ENCODE measurements around the gene ZWILCH. TPM values are rescaled to one million over a fixed set of nuclear protein-coding genes. Genes with fewer than 3 reads are reported as not detected.

Gene ZWILCH
- total RNA-seq, 6 experiments from 2014 or later = 1.1 to 4.9 (median 2.5) TPM

DNA sequence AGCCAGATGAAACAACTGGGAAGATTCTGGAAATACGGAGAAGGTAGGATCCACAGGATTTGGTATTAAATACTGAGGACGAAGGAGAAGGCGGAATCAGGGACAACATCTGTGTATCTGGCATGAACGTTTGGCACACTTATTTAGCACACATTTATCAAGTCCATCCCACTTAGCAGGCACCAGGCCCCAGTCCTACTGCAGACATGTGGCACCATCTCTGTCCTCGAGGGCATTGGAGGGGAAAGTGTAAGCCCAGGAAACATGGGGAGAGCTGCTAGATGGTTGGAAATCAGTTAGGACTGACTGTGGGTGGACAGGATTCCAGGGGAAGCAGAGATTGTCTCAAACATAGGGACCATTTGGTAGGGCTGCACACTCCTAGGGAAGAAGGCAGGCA is 89.7 kb downstream of the ZWILCH start:
- WGBS (ENCODE audit: insufficient coverage, low coverage, low lambda C conversion rate, missing lambda C conversion rate) = 63% methylated on average over 5 of the region's 5 CpGs
- Histone ChIP-seq H3K36me3 (no peaks in the 10 kb centered on the region), H3K9me3 (no peaks in the 10 kb centered on the region), H3K27me3 (no peaks in the 10 kb centered on the region), H3K27ac (no peak overlapping the region), H3K4me1 (peaks cover 0 to 7% (median 2%) of the 10 kb centered on the region in 4 donors), H3K4me3 (no peak overlapping the region)
- intact Hi-C loops (cut with DNase I) = no loop called here
- ATAC-seq = no peak
- DNase-seq = no peak
- no peak for TF ChIP-seq POLR2A (IDR thresholded peaks at IDR 0.05)
- TF ChIP-seq, protein P1, sequence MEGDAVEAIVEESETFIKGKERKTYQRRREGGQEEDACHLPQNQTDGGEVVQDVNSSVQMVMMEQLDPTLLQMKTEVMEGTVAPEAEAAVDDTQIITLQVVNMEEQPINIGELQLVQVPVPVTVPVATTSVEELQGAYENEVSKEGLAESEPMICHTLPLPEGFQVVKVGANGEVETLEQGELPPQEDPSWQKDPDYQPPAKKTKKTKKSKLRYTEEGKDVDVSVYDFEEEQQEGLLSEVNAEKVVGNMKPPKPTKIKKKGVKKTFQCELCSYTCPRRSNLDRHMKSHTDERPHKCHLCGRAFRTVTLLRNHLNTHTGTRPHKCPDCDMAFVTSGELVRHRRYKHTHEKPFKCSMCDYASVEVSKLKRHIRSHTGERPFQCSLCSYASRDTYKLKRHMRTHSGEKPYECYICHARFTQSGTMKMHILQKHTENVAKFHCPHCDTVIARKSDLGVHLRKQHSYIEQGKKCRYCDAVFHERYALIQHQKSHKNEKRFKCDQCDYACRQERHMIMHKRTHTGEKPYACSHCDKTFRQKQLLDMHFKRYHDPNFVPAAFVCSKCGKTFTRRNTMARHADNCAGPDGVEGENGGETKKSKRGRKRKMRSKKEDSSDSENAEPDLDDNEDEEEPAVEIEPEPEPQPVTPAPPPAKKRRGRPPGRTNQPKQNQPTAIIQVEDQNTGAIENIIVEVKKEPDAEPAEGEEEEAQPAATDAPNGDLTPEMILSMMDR (IDR thresholded peaks at IDR 0.05) = no peak

DNA sequence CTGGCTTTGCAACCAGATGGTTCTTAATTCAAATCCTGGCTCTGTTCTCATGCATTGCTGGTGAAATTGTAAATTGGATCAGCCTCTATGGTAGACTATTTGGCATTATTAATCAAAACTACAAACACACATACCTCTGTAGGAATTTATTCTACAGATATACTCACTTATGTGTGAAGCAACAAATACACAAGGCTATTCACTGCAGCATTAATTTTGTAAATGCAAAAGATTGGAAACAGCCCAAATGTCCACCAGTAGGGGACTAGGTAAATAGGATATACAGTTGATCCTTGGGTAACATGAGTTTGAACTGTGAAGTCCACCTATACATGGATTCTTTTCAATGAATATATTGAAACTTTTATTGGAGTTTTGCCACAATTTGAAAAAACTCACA is 90.2 kb downstream of the ZWILCH start:
- H3K27me3 ChIP-seq = no peaks in the 10 kb centered on the region
- DNase-seq (no peak), ATAC-seq (no peak)
- H3K36me3 ChIP-seq = no peaks in the 10 kb centered on the region
- H3K4me3 ChIP-seq = no peak overlapping the region
- intact Hi-C loops (cut with DNase I) = no loop called here
- H3K9me3 ChIP-seq = no peaks in the 10 kb centered on the region
- TF ChIP-seq POLR2A (IDR thresholded peaks at IDR 0.05) = no peak
- TF ChIP-seq, protein P1 (IDR thresholded peaks at IDR 0.05) = no peak
- no peak overlapping the region for H3K27ac ChIP-seq
- peaks cover 0 to 7% (median 0%) of the 10 kb centered on the region in 4 donors for H3K4me1 ChIP-seq

DNA sequence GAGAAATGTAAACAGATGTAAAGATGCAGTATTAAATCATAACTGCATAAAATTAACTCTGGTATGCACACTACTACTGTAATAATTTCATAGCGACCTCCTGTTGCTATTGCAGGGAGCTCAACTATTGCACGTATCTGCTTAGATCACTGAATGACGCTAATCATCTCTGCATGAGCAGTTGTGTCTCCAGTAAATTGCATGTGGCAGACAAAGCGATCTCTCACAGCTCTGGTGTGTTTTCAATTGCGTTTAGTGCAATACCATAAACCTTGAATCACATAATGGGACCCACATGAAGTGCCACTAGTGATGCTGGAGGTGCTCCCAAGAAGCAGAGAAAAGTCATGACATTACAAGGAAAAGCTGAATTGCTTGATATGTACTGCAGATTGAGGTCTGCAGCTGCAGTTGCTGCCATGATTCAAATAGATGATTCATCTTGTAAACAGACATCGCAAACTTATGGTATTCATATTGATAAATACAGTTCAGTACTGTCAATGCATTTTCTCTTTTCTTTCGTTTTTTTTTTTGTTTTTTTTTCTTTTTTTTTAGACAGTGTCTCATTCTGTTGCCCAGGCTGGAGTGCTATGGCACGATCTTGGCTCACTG is 90.9 kb downstream of the ZWILCH start:
- intact Hi-C loops (cut with DNase I) = no loop called here
- Histone ChIP-seq H3K9me3 (no peaks in the 10 kb centered on the region), H3K4me3 (no peak overlapping the region), H3K36me3 (no peaks in the 10 kb centered on the region), H3K4me1 (peaks cover 0 to under 1% (median 0%) of the 10 kb centered on the region in 4 donors), H3K27ac (no peak overlapping the region), H3K27me3 (no peaks in the 10 kb centered on the region)
- TF ChIP-seq, protein P1 (IDR thresholded peaks at IDR 0.05) = no peak
- no peak for TF ChIP-seq POLR2A (IDR thresholded peaks at IDR 0.05)
- ATAC-seq (no peak), DNase-seq (no peak)
- 80% methylated on average over 7 of the region's 8 CpGs for WGBS (ENCODE audit: insufficient coverage, low coverage, low lambda C conversion rate, missing lambda C conversion rate)

DNA sequence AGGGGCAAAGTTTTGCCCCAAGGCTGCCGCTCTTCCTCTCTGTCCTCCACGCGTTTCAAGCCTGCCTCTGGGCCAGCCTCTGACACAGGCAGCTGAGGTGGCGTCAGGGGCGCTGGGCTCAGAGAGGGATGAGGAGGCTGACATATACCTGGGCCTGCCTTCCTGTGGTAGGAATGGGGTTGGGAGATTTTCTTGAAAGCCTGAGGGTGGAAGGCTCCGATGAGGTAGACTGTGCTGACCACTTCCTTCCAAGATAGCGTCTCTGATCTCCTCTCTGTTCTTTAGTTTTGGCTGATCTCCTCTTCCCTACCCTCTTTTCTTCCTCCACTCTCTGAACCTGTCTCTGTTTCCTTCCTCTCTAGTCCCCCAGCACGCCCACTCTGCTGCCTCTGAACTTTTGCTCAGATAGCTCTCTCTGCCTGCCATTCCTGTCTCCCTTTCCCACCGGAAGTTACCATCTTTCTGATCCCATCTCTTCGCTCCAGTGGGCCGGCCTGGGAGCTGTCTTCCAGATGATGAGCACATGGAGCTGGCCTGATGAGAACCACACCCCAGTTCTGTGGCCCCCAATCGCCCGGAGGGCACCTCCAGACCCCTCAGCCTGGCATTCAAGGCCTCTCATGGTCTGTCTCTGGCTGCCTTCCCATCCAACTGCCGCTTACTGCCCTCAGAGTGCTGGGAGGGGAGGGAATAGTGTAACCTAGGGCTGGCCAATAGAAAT is 93.1 kb downstream of the ZWILCH start:
- Histone ChIP-seq H3K36me3 (no peaks in the 10 kb centered on the region), H3K4me3 (no peak overlapping the region), H3K9me3 (no peaks in the 10 kb centered on the region), H3K27me3 (no peaks in the 10 kb centered on the region), H3K4me1 (no peaks in the 10 kb centered on the region), H3K27ac (no peak overlapping the region)
- TF ChIP-seq, protein P1 (IDR thresholded peaks at IDR 0.05) = no peak
- TF ChIP-seq POLR2A (IDR thresholded peaks at IDR 0.05) = no peak
- WGBS (ENCODE audit: insufficient coverage, low coverage, low lambda C conversion rate, missing lambda C conversion rate) = 75% methylated on average over 7 of the region's 14 CpGs
- DNase-seq = no peak
- intact Hi-C loops (cut with DNase I) = no loop called here
- ATAC-seq = no peak

Small RNA genes lying within 50 kb of the gene (microRNA-seq; reads per million reads assigned to microRNA genes)
- gene MIR4512 = 0 to 0.64 reads per million in 2 donors

Small RNA genes lying within 50 kb of the gene (small RNA-seq; reads per million reads assigned to genes)
- gene MIR4512 (0 to 0.10 reads per million in 2 experiments), gene RF01159 (0 reads per million in 2 experiments), gene SNORD16 (0 reads per million in 2 experiments), gene SNORD18A (0 reads per million in 2 experiments), gene SNORD18B (0 reads per million in 2 experiments), gene SNORD18C (0 reads per million in 2 experiments)

Other genes starting within 250 kb of the ZWILCH start
- 10 to 100 TPM; 16.1 to 32.3 (median 19.6) TPM for gene DIS3L, start 211.8 kb upstream of the ZWILCH start, total RNA-seq
- 1 to 10 TPM; 2.4 to 5.1 (median 2.9) TPM for gene TIPIN, start 148.6 kb upstream of the ZWILCH start, total RNA-seq
- 10 to 100 TPM; 25.7 to 68.8 (median 53.9) TPM for gene MAP2K1, start 118.4 kb upstream of the ZWILCH start, total RNA-seq
- gene SNAPC5, start 7.6 kb upstream of the ZWILCH start, total RNA-seq = 10 to 100 TPM; 11.8 to 23.1 (median 16.2) TPM
- gene RPL4, start 471 bp upstream of the ZWILCH start, total RNA-seq = 1,000 to 10,000 TPM in 2 of 6 experiments, 100 to 1,000 TPM in 4; 643 to 1,390 (median 819) TPM
- gene LCTL, start 60.7 kb downstream of the ZWILCH start, total RNA-seq = not detected
- 10 to 100 TPM; 10.5 to 17.2 (median 12.3) TPM for gene SMAD6, start 196.9 kb downstream of the ZWILCH start, total RNA-seq